GM19043 (cell line): ENCODE measurements around the gene FAM210A.
"Not testable (repeated sequence)": the region's sequence is repeated elsewhere in the genome, so short reads cannot be mapped to it uniquely, and the experiment has no call there.

Experiments used
- ATAC-seq: cut with Tn5 transposase; IDR thresholded peaks from one replicate; pipeline ENCODE4 v1.9.1; 2021; ENCODE audit warnings: low read depth; ENCODE audit not compliant: unreplicated experiment

FAM210A gene

DNA sequence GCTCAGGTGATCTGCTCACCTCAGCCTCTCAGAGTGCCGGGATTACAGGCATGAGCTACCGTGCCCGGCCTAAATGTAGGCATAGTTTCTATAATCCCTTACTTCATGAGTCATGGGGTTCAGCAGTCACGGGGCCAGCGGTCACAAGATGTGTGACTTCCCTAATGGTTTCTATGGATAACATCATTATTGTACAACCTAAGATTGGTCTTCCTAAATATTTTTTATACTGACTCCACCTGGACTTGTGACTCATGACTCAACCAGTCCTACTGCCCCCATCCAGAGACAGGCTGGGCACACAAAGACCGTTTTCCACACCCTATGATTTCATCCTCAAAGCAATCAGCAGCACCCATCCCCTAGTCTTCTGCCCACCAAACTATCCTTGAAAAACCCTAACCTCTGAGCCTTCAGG, 15.9 kb downstream of the FAM210A start:
- ATAC-seq, result no peak

DNA sequence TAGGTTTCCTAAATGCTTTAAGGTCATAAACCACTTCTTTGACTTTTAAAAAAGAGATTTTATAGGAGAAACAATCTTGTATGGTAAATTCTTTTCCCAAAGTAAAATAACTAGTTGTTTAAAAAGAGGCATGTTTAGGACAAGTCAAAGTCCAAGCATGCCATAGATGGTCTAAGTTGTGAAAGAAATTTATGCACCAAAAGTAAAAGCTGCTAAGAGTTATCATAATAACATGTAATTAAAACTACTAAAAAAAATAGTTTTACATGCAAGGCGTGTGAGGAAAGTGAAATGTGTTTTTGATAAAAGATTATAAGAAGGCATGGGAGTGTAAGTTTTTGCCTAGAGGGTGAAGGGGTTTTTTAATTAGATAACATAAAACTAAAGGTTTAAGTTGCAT, 22.5 kb downstream of the FAM210A start:
- no peak for ATAC-seq

DNA sequence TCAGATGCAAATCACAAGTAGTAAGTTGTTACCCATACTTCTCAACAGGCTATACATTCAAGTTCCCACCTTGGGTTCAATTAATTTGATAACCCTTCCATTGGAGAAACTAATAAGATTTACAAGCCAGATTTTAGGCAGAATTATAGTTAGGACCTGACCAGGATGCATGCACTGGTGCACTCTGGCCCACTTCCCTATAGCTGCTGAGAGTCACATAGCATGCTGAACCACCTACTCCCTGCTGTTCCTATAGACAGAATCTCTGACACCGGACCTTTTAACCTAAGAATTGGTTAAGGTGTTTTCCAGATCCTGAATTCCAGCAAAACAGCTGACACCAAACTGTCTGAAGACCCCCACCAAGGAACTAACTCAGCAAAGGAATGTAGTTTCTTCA, 26.2 kb downstream of the FAM210A start:
- ATAC-seq, result no peak

DNA sequence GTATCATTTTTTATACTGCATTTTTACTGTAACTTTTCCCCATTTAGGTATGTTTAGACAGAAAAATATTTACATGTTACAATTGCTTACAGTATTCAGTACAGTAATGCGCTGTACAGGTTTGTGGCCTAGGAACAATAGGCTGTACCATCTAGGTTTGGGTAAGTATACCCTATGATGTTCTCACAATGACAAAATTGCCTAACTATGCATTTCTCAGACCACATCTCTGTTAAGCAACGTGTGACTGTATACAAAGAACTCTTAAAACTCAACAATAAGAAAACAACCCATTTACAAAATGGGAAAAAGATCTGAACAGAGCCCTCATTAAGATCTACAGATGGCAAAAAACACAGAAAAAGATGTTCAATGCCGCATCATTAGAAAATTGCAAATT, 29.4 kb downstream of the FAM210A start:
- ATAC-seq, result no peak

DNA sequence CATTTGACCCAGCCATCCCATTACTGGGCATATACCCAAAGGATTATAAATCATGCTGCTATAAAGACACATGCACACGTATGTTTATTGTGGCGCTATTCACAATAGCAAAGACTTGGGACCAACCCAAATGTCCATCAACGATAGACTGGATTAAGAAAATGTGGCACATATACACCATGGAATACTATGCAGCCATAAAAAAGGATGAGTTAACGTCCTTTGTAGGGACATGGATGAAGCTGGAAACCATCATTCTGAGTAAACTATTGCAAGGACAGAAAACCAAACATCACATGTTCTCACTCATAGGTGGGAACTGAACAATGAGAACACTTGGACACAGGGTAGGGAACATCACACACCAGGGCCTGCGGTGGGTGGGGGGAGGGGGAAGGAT, 31.0 kb downstream of the FAM210A start:
- ATAC-seq, result not testable (repeated sequence)

DNA sequence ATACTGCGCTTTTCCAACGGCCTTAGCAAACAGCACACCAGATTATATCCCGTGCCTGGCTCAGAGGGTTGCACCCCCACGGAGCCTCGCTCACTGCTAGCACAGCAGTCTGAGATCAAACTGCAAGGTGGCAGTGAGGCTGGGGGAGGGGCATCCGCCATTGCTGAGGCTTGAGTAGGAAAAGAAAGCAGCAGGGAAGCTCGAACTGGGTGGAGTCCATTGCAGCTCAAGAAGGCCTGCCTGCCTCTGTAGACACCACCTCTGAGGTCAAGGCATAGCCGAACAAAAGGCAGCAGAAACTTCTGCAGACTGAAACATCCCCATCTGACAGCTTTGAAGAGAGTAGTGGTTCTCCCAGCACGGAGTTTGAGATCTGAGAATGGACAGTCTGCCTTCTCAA, 36.3 kb downstream of the FAM210A start:
- not testable (repeated sequence) for ATAC-seq

DNA sequence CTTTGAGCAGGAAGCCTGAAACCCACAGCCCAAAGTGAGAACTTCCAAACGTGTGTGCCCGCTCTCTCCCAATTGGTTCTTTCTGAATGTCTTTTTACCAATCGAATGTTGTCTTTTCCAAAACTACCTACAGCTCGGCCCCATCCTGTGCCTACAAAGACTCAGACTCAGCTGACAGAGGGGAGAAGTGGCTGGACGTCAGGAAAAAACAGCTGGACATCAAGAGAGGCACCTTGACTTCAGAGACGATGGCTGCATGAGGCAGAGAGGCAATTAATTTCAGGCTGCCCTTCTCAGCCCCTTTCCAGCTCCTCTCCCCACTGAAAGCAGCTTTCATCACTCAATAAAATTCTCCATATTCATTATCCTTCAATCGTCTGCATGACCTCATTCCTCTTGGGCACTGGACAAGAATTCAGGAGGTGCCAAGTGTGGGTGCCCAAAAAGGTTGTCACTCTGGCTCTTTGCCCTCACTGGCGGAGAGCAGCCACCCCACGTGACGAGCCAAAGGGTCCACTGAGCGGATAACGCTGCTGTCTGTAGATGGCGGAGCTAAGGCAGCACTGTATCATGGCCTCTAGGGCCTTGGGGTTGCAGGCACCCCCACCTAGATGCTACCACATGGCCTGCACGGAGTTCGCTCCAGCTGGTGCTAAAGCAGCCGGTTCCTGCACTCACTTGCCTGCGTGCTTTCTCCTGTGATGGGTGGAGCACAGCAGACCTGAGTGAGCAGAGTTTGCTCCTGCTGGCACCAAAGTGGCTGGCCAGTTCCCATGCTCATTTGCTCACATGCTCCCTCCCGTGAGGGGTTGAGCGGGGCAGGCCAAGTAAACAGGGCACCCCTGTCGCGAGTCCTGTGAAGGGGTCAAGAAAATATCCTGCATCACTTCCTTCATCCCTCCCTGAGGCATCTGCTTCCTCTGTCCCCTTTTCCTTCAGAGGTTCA, 37.9 kb downstream of the FAM210A start:
- no peak for ATAC-seq

DNA sequence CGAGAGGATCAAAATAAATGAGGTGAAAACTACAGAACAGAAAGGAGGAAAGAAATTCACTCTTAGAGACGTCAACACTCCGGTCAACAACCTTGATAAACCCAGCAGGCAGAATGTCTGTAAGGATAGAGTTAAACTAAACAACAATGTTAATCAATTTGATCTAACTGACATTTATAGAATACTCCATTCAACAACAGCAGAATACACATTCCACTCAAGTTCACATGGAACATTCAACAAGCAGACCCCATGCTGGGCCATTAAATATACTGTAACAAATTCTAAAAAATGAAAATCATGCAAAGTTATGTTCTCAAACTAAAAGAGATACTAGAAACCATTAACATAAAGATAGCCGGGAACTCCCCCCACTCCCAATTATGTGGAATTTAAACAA, 41.8 kb downstream of the FAM210A start:
- ATAC-seq, result no peak

DNA sequence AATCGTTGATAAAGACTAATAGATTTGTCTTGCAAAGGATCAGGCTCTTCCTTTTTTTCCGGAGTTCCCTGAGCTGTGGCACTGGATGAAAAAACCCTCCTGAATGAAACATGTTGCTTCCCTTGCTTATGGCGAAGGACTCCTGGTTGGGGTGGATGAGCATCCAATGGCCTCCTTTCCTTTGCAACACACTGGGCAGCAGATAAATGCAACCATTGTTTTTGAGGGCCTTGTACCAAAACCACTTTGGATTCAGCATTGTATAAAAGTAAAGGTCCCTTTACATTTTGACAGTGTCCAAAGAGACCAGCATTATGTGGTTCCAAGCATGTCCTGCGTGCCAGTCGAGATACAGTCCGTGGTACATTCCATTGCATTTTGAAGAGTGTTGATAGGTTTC, 44.7 kb downstream of the FAM210A start:
- ATAC-seq, result no peak

DNA sequence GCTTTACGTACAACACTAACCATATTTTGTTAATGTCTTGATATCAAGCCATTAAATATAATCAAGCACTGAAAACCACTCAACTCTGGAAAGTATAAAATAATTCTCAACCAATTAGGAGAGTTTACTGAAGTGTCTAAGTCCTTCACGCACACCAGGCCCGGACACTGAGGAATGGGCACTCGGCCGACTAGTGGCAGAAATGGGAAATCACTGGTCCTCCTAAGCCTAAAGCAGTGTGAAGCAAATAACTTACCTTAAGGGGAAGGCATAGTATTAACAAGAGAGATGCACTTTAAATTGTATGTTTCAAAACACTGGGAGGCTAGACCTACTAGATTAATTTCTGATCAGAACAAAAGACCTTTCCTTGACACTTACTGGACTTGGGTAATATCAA, 45.7 kb downstream of the FAM210A start:
- no peak for ATAC-seq

DNA sequence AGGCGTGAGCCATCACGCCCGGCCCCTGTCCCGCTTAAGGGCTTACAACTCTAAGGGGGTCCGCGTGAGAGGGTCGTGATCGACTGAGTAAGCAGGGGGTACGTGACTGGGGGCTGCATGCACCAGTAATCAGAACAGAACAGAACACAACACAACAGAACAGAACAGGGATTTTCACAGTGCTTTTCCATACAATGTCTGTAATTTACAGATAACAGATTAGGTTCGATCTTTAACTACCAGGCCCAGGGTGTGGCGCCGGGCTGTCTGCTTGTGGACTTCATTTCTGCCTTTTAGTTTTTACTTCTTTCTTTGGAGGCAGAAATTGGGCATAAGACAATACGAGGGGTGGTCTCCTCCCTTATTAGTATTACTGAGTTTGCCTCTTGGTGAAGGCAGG, 49.0 kb downstream of the FAM210A start:
- ATAC-seq, result not testable (repeated sequence)

DNA sequence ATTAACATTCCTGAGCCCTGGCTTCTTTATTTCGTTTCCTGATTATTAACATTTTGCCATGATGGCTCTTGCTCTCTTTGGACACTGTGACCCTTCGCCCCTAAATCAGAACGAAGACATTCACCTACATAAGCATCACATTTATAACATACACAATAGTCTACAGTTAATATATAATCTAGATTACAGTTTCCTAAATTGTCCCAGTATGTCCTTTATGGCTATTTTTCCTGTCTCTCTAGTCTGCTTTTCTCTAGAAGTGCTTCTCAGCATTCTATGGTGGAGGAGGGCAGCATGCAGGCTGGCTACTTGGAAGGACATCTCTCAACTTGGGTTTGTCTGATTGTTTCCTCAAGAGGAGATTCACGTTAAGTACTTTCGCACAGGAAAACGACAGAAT, 49.9 kb downstream of the FAM210A start:
- ATAC-seq, result no peak

DNA sequence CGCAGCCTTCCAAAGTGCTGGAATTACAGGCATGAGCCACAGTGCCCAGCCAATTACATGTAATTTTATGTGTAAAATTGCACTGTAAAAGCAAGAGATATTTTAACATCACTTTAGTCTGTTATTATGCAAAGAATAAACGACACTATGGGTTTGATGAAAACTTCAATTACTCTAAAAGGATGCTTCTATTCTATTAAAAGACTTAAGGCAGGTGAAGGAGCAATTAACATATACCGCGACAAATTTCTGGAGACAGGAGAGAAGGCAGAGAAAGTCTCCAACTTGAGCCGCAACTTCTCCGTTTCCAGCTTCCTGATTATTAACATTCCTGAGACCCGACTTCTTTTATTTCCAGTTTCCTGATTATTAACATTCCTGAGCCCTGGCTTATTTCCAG, 53.7 kb downstream of the FAM210A start:
- no peak for ATAC-seq

DNA sequence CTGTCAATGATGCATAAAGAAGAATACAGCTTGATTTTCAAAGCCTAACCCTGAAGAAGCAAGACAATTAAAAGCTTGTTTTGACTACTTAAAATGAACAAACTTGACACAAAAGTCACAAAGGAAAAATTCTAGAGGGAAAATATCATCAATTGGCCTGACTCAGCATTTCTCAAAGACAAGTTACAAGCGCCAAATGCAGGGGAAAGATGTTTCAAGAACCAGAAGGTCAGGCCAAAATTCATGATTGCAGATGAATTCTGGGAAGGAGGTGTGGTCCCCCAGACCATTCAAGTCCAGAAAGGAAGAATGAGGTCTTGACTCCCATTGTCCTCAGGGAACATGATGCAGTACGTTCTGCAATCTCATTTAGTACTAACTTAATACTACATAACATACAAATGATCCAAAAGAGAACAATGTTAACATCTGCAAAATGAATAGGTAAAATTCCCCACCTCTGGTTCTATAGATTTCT, 64.5 kb downstream of the FAM210A start:
- no peak for ATAC-seq

DNA sequence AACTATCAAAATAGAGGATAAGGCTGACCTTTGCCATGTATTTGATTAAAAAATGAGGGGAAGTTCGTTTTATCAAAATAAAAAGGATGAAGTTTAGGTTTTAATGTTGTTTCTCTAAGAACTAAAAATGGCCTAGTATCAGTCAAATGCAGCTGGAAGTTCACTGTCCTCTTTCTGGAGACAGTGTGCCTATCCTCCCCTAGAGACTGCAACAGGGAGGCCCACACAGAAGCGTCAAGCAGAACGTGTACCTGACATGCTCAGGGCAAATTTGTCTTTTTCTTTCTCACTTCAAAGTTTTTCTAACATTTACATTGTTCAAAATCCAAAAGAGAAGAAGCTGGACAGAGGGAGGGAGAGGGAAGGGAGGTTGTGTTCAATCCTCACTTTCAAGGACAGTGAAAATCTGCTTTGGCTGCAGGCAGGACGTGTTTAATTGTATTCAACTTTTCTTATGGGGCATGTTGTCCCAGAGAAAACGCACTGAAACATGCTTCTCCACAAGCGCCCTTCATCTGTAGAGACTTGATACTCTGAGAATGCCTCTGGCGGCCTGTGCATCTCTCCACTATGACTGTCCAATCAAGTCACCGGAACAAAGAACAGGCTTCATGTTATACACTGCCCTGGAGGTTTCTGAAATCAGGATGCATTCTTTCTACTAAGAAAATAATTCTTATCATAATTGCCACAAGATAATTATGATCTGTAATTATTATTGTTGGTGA, 65.1 kb downstream of the FAM210A start:
- no peak for ATAC-seq

DNA sequence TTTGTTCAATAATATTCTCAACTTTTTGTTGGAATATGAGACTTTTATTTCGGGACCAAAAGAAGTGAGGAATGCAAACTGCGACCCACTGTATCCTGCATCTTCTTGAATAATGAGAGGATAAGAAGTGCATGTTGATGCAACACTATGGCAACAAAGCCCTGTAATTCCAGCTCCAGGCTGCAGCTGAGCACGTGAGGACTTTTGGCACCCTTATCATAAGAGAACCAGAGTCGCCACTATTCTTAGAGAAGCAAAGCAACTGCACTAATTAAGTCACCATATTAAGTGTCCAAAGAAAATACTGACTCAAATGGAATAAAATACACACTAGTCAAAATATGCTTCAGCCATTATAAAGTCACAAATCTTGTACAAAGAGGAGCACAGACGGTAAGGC, 65.8 kb downstream of the FAM210A start:
- no peak for ATAC-seq

DNA sequence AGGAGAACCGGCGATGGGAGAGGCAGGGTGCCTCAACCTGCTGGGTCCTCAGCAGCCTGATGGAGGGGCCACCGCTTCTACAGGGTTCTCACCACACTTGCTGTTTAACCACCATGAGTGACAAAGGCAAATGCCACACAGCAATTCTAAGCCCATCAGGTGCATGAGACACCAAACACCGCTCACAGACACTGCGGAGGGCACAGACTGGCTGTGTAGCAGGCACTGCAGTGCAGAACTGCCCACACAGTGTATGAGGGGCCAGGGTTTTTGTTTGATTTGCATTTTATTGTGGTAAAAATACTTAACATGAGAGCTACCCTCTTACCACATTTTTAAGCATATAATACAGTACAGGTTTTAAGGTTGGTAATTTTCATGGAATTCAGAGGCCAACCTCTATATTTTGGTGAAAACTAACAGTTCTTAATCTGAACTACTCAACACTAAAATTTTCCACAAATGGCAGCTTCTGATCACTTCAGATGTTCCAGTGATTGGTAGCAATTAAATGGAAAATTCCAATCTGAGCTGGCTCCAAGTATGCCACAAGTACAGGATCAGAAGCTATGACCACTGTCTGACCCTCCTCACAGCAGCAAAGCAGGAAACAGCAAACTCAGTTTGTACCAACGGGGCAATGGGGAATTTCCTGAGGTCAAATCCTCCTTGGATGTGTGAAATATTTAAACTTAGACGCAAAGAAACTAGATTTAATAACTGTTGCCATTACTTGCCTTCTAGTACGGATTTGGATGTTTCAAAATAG, 67.7 kb downstream of the FAM210A start:
- ATAC-seq, result no peak

DNA sequence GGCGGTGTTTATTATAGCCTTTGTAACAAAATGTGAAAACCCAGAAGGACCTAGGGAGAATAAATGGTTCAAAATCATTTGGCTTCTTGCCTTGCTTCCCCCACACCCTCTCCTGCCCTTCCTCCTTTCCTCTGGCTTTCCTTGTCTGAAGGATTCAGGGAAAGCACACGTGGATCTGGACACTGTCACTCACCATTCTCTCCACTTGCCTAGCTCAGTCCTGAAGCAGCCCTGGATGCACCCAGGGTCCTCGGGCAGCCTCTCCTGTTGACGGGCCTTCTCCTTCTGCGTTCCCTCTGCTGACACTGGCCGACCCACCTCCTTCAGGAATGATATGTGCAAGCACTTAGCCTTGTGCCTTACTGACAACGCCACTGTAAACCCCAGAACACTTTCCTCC, 68.4 kb downstream of the FAM210A start:
- no peak for ATAC-seq

DNA sequence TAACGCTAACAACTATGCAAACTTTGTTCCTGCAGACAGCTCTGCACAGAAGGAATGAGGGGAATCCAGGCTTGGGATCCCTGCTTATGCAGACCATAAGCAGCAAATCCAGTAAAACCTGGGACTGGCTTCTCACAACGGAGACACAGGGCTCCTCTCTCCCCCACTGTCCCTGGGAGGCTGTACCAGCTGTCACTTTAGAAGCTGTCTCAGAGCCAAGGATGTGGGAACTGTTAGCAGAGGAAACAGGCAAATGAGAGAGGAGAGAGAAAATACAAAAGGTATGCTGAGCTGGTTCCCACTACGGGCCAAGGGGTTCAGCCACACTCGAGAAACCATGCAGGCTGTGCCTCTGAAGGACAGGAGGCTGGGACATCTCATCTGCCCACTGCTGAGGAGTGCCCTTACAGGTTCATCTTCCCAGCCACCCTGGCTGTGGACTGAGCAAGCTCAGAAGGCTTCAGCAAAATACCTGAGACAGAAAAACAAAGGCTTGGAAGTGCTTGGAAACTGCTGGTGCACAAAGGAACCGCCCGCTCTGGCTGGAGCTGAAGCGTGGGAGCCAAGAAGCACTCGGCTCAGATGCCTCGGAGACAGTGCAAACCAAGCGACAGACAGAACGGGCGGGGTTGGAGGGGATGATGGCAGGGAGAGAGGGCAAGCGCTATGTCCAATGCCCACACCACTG, 72.5 kb downstream of the FAM210A start:
- ATAC-seq, result no peak
